Cardiac muscle cell (in vitro differentiated cells and primary cell): ENCODE data around the gene NAALADL2. TPM values are rescaled to one million over a fixed set of nuclear protein-coding genes. Genes with fewer than 3 reads are reported as not detected.
A peak's percentile ranks its signal among the peaks of the same experiment; 100 is the strongest.

Source experiments
- DNase-seq, 2 donors: peaks; one replicate each; pipeline versions ENCODE4 v3.0.0 to v3.0.0-alpha.2; 2010 to 2017; ENCODE audit warnings: low read depth in 1 of 2, low spot score in 1 of 2
- H3K27ac ChIP-seq: fragments of 200-600 bp; sonication (generic); 2 replicates; pipeline ENCODE4 v1.5.1; 2016
- H3K27me3 ChIP-seq: fragments of 200-600 bp; sonication (generic); 2 replicates; pipeline ENCODE4 v1.6.0; 2016; ENCODE audit warnings: control low read depth
- H3K36me3 ChIP-seq: fragments of 200-600 bp; sonication (generic); 2 replicates; pipeline ENCODE4 v1.5.1; 2016; ENCODE audit warnings: control low read depth
- H3K4me1 ChIP-seq: fragments of 200-600 bp; sonication (generic); 2 replicates; pipeline ENCODE4 v1.8.1; 2017; ENCODE audit warnings: low read depth, mild to moderate bottlenecking, mixed run types
- H3K4me3 ChIP-seq: fragments of 200-600 bp; sonication (generic); 2 replicates; pipeline ENCODE4 v1.5.1; 2016; ENCODE audit warnings: mild to moderate bottlenecking
- H3K9me3 ChIP-seq: fragments of 200-600 bp; sonication (generic); 2 replicates; pipeline ENCODE4 v1.5.1; 2017; ENCODE audit warnings: low read depth, mild to moderate bottlenecking, control low read depth
- CTCF ChIP-seq: IDR thresholded peaks from 2 replicates; pipeline ENCODE4 v1.5.1; 2012; ENCODE audit warnings: low read depth, mild to moderate bottlenecking, low read length
- polyA plus RNA-seq: library from polyadenylated mRNA; unstranded; fragments of >200 nt; fragmentation: Nextera tagmentation; extraction: Ambion mirVana; gene quantifications from 2 replicates; pipeline ENCODE4 v1.2.1, GENCODE V29; 2016
- total RNA-seq: library from RNA; depleted of rRNA; stranded (reverse); fragments of >200 nt; gene quantifications from 2 replicates; pipeline ENCODE4 v1.2.3, GENCODE V29; 2016

The NAALADL2 gene
- total and polyA plus RNA-seq, 2 experiments from 2014 or later, result 2.4 to 3.8 TPM

GRCh38 chr3:175255698-175256097 is 396.6 kb downstream of the NAALADL2 start:
- no peaks in the 10 kb centered on the region for H3K9me3 ChIP-seq
- H3K4me1 ChIP-seq, result no peaks in the 10 kb centered on the region
- no peak overlapping the region for H3K4me3 ChIP-seq
- H3K27me3 ChIP-seq, result no peaks in the 10 kb centered on the region
- H3K27ac ChIP-seq, result no peak overlapping the region
- TF ChIP-seq CTCF, result no peak
- peak in 1 of 2 donors; percentile 57 for DNase-seq
- H3K36me3 ChIP-seq, result no peaks in the 10 kb centered on the region

- Histone ChIP-seq H3K27ac (no peak overlapping the region), H3K9me3 (no peaks in the 10 kb centered on the region), H3K4me3 (no peak overlapping the region), H3K27me3 (no peaks in the 10 kb centered on the region), H3K36me3 (no peaks in the 10 kb centered on the region), H3K4me1 (no peaks in the 10 kb centered on the region)
- no peak for TF ChIP-seq CTCF
- DNase-seq, result no peak
Measured at GRCh38 chr3:175257123-175257522, 398.0 kb downstream of the NAALADL2 start.

GRCh38 chr3:175258763-175259162 is 399.6 kb downstream of the NAALADL2 start:
- TF ChIP-seq CTCF, result no peak
- no peak overlapping the region for H3K4me3 ChIP-seq
- H3K27me3 ChIP-seq, result no peaks in the 10 kb centered on the region
- no peak overlapping the region for H3K27ac ChIP-seq
- H3K36me3 ChIP-seq, result no peaks in the 10 kb centered on the region
- no peak for DNase-seq
- H3K9me3 ChIP-seq, result no peaks in the 10 kb centered on the region
- no peaks in the 10 kb centered on the region for H3K4me1 ChIP-seq

- peak in 1 of 2 donors; percentile 35 for DNase-seq
- no peak for TF ChIP-seq CTCF
Measured at GRCh38 chr3:175260145-175260794, 401.1 kb downstream of the NAALADL2 start.

GRCh38 chr3:175266478-175266877 is 407.3 kb downstream of the NAALADL2 start:
- Histone ChIP-seq H3K27me3 (no peaks in the 10 kb centered on the region), H3K27ac (no peak overlapping the region), H3K36me3 (no peaks in the 10 kb centered on the region), H3K4me3 (no peak overlapping the region), H3K9me3 (no peaks in the 10 kb centered on the region), H3K4me1 (no peaks in the 10 kb centered on the region)
- DNase-seq, result peak in 1 of 2 donors; percentile 58
- no peak for TF ChIP-seq CTCF

More at GRCh38 chr3:175260145-175260794, 401.1 kb downstream of the NAALADL2 start:
- Histone ChIP-seq H3K27ac (no peak overlapping the region), H3K36me3 (no peaks in the 10 kb centered on the region), H3K9me3 (no peaks in the 10 kb centered on the region), H3K27me3 (no peaks in the 10 kb centered on the region), H3K4me1 (no peaks in the 10 kb centered on the region), H3K4me3 (no peak overlapping the region)
